ENCODE results near the gene SP7.
A peak's percentile ranks its signal among the peaks of the same experiment; 100 is the strongest.
"Not testable (repeated sequence)": the region's sequence is repeated elsewhere in the genome, so short reads cannot be mapped to it uniquely, and the experiment has no call there.

Gene SP7

DNA sequence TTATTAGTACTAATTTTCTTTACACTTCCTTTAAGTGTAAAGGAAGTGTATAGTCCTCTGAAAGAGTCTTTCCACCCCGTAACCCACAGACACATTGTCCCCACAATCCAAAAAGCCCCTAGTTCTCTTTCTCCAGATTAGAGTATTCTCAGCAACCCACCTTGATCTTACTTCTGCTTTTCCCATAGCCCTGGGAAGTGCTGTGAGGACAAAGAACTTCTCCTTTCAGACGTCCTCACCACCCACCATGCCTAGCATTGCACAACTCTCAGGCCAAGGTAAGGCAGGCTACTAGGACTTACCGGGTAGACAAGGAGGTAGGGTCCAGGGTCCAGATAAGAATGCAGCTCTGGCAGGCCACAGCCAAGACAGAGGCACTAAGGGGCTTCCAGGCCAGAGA, 22.2 kb downstream of the SP7 start:
- DNase-seq = peak; percentile 15 to 72

DNA sequence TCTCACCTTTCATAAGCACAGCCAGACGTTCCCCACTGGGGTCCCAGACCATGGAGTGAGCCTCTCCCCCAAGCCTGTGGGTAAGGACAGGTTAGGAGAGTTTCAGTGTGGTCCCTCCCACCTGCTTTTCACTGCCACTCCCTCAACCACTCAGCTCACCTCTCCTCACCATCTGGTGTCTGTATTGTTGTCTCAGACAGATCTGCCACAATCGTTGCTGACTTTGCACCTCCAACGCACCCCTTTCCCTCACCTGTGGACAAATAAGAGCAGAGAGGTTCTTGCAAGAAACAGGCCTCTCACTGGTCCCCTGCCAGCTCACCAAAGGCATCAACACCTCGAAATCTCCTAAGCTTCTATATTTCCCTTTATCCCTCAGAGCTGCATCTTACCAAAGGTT, 27.9 kb downstream of the SP7 start:
- no peak for DNase-seq

- DNase-seq = no peak
Measured at GRCh38 chr12:53306826-53307225, 29.3 kb downstream of the SP7 start.

- no peak for DNase-seq
Measured at GRCh38 chr12:53302903-53303302, 33.3 kb downstream of the SP7 start.

DNA sequence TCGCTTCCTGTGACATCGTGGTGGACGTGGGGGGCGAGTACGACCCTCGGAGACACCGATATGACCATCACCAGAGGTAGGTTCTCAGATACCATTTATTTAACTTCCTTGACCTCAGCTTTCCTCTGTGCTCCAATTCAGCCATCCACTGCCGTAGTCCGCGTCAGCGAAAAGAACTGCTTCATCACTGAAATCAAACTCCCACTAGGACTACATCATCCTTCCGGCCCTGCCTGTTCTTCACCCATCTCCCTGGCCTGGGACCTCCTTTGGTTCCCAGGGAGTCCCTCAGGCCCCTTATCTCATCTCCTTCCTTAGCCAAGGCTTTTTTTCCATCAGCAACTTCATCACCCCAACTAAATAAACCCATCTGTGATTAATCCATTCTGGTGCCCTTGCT, 36.0 kb downstream of the SP7 start:
- peak; percentile 32 to 42 for DNase-seq

GRCh38 chr12:53299454-53300180, 36.5 kb downstream of the SP7 start, which contains the start of gene MYG1:
MYG1 (plus strand) TSS chr12:53299695; CDS start chr12:53299738, 43 bp downstream.
- peak; percentile 76 to 83 for DNase-seq

DNA sequence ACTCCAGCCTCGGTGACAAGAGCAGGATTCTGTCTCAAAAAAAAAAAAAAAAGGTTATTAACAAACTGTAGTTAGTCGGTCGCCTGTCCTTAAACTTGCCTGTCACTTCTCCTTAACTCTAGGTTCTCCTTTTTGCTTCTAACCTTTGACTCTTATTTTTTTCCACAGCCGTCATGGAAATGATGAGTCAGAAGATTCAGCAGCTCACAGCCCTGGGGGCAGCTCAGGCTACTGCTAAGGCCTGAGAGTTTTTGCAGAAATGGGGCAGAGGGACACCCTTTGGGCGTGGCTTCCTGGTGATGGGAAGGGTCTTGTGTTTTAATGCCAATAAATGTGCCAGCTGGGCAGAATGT, 37.1 kb downstream of the SP7 start:
- peak; percentile 92 to 95 for DNase-seq

DNA sequence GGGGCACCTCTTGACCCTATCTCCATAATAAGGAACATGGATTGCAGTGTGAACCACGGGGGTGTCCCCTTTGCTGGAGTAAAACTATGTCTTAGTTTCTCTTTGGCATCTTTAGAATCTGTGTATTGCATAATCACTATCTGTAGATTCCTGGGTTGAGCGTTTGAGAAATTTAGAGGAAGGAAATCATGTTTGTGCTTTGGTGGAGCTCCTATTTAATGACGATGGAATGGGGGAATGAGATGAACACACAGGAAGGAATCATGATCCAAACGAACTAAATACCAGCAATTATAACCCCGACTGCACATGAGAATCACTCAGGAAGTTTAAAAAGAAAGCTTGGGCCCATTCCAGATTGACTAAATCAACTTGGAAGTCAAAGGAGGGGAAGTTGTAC, 38.0 kb downstream of the SP7 start:
- peak; percentile 84 to 94 for DNase-seq

- DNase-seq = not testable (repeated sequence)
Measured at GRCh38 chr12:53297106-53297505, 39.0 kb downstream of the SP7 start.

DNA sequence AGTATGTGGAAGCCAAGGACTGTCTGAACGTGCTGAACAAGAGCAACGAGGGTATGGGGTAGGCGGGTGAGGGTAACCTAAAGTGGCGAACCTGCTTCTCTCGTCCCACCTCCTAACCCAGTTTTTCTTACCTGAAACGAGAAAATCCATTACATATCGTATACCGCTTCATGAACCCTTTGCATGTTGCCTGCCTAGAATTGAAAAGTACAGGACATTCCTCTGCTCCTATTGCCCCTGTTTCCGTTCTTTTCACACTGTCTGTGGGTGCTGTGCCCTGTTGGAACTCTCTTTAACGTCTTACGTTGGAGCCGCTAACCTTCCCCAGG, 40.3 kb downstream of the SP7 start:
- DNase-seq = no peak

DNA sequence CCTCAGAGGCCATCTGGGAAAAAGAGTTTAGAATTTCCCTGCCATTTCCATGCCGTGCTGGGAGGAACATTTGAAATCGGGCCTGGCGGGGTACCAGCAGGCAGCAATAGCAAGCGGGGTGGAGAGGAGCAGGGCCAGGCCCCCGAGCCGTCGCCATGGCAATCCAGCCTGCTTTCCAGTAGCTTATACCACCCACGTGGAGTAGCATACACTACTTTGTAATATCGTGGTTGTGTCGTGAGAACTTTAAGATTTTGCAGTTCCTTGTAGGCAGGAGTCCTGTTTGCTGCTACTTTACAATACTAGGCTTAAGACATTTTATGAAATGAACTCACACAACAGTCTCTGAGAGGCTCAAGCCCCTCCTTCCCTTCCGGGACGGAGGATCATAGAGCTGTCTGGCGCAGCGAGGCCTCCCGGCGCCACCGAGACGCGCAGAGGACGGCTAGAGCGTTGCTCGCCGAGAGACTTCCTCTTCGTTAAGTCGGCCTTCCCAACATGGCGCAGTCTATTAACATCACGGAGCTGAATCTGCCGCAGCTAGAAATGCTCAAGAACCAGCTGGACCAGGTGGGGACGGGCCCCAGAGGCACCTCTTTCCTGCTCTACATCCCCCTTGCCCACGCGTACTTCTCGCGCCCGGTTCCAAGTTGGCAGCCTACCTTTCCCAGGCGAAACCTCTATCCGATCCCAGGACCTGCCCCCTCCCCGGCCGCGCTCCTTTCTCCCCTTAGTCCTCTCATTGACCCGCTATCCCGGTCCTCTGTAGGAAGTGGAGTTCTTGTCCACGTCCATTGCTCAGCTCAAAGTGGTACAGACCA, 40.9 kb downstream of the SP7 start, which contains the start of gene PFDN5:
Gene PFDN5 (plus strand): TSS at position 473 of the 821 bp plus-strand sequence. CDS start 26 bp downstream, at position 499.
- peak; percentile 77 to 78 for DNase-seq

GRCh38 chr12:53292426-53292825, 43.7 kb downstream of the SP7 start:
- no peak for DNase-seq

GRCh38 chr12:53290661-53291060, 45.5 kb downstream of the SP7 start:
- no peak for DNase-seq

- no peak for DNase-seq
Measured at GRCh38 chr12:53289891-53290290, 46.3 kb downstream of the SP7 start.

DNA sequence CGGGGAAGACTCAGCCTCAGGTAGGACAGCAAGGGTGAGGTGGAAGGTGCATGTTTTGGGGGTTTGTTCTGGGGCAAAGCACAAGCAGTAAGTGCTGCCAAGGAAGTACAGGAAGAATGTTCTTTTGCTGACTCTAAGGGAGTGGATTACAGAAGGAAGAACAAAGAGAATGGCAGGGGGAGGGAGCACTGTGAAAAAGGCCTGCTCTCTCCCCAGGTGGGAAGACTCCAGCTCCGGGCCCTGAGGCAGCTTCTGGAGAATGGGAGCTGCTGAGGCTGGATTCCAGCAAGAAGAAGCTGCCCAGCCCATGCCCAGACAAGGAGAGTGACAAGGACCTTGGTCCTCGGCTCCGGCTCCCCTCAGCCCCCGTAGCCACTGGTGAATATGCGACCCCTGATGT, 47.8 kb downstream of the SP7 start:
- DNase-seq = no peak

- peak; percentile 29 to 67 for DNase-seq
Measured at GRCh38 chr12:53287741-53288216, 48.4 kb downstream of the SP7 start.

- no peak for DNase-seq
Measured at GRCh38 chr12:53286448-53286847, 49.7 kb downstream of the SP7 start.

DNA sequence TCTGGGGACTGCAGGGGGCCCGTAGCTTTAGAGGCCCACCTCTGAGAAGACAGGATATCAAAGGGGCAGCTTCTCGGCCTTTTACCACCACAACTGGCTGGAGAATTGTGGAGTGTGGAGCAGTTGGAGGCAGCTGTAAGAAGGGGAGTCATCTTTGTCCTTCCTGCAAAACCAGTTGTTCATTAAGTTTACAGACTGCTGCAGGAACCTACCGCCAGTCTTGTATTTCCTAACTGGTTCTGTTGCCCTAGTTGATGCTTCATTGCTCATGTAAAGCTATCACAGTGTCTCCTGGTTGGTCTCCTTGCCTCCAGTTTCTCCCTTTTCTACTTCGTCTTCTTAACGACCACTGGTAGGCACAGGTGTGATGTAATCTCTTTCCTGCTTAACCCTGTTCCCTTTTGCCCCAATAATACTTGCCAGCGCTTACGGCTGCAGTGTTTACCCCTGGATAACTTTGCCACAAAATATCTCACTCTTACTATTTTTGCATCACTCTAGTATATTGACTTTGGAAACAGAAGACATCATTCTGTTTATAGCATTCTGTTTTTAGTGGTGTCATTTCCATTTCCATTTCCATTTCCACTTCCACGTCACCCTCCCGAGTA, 56.2 kb downstream of the SP7 start:
- no peak for DNase-seq

DNA sequence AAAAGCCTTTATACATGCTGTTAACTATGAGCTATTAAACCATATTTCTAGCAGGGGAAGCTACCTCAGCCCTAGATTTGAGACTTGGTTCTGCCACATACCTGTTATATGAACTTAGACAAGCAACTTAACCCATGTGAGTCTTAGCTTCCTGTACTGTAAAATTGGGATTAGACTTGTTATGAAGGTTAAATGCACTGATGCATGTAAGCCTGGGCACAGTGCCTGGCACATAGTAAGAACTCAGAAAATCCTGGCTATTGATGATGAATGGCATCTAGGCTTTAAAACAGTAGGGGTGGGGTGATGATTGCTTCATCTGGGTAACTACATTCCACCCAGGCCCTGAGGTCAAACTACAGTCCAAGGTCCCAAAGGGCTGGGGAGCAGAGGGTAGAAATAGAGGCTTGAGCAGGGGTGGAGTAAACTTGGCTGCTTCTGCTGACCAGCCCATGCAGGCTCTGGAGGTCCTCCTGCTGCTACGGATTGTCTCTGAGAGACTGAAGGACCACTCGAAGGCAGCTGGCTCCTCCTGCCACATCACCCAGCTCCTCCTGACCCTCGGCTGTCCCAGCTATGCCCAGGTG, 56.8 kb downstream of the SP7 start:
- DNase-seq = no peak

DNA sequence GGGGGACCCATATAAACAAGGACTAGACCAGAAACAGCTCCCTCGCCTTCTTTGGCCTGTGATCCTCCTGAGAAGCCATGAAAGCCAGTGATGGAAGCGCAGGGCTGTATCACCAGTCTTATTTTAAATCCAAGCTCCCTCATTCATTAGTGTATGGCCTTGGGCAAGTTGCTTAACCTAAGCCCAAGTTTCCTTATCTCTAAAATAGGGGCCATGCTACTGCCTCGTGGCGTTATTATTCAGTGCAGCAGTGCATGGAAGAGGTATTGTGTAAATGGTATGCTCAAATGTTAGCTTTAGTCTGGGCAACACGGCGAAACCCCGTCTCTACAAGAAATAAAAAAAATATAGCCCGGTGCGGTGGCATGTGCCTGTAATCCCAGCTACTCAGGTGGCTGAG, 58.2 kb downstream of the SP7 start:
- DNase-seq = no peak

Data from inflammatory macrophage treated with lipopolysaccharide for 1 hour (primary cell).